HepG2 (cell line): ENCODE data around the gene SOX12. TPM values are rescaled to one million over a fixed set of nuclear protein-coding genes. Genes with fewer than 3 reads are reported as not detected.

Source experiments
- ARID2 ChIP-seq: sonication (generic); formaldehyde crosslinking; IDR thresholded peaks from 2 replicates; pipeline ENCODE4 v1.8.1; 2022; ENCODE audit warnings: mild to moderate bottlenecking, missing genetic modification reagents, borderline replicate concordance
- JARID2 ChIP-seq: sonication (generic); formaldehyde crosslinking; IDR thresholded peaks from 2 replicates; pipeline ENCODE4 v1.8.1; 2023; ENCODE audit warnings: missing genetic modification reagents, inconsistent platforms; ENCODE audit not compliant: insufficient replicate concordance
- MEIS1 ChIP-seq: sonication (generic); formaldehyde crosslinking; IDR thresholded peaks from 2 replicates; pipeline ENCODE4 v1.9.0; 2021; ENCODE audit warnings: mild to moderate bottlenecking, missing genetic modification reagents, moderate library complexity, borderline replicate concordance
- SIX4 ChIP-seq: sonication (generic); formaldehyde crosslinking; IDR thresholded peaks from 2 replicates; pipeline ENCODE4 v1.4.0; 2020; ENCODE audit warnings: missing genetic modification reagents
- U2AF2 ChIP-seq: fragments of 200-400 bp; formaldehyde crosslinking; IDR thresholded peaks from 2 replicates; pipeline ENCODE4 v1.6.1; 2017; ENCODE audit warnings: low read depth, mild to moderate bottlenecking, low read length
- ZC3H4 ChIP-seq: sonication (generic); formaldehyde crosslinking; IDR thresholded peaks from 2 replicates; pipeline ENCODE4 v1.4.0; 2020; ENCODE audit warnings: missing genetic modification reagents, borderline replicate concordance
- ZFP36 ChIP-seq: fragments of 150-350 bp; IDR thresholded peaks from 2 replicates; pipeline ENCODE4 v1.6.1; 2018; ENCODE audit warnings: borderline replicate concordance, low read length, low read depth; ENCODE audit not compliant: partially characterized antibody
- ZNF143 ChIP-seq: sonication (generic); formaldehyde crosslinking; IDR thresholded peaks from 2 replicates; pipeline ENCODE4 v1.4.0; 2020; ENCODE audit warnings: missing genetic modification reagents
- ZNF232 ChIP-seq: sonication (generic); formaldehyde crosslinking; IDR thresholded peaks from 2 replicates; pipeline ENCODE4 v1.4.0; 2020; ENCODE audit warnings: missing genetic modification reagents, borderline replicate concordance
- ZNF234 ChIP-seq: sonication (generic); formaldehyde crosslinking; conservative IDR thresholded peaks from 2 replicates; pipeline ENCODE4 v1.5.1; 2020; ENCODE audit warnings: mild to moderate bottlenecking, missing genetic modification reagents
- ZNF432 ChIP-seq: sonication (generic); formaldehyde crosslinking; IDR thresholded peaks from 2 replicates; pipeline ENCODE4 v1.5.0; 2020; ENCODE audit warnings: missing genetic modification reagents, mild to moderate bottlenecking, borderline replicate concordance
- ZNF562 ChIP-seq: sonication (generic); formaldehyde crosslinking; IDR thresholded peaks from 2 replicates; pipeline ENCODE4 v1.8.0; 2022; ENCODE audit warnings: missing genetic modification reagents, borderline replicate concordance
- ZNF563 ChIP-seq: sonication (generic); formaldehyde crosslinking; IDR thresholded peaks from 2 replicates; pipeline ENCODE4 v1.8.0; 2022; ENCODE audit warnings: mild to moderate bottlenecking, moderate library complexity, missing genetic modification reagents
- ZNF615 ChIP-seq: sonication (generic); formaldehyde crosslinking; IDR thresholded peaks from 2 replicates; pipeline ENCODE4 v1.5.0; 2020; ENCODE audit warnings: mild to moderate bottlenecking, missing genetic modification reagents, borderline replicate concordance
- ZNF720 ChIP-seq: sonication (generic); formaldehyde crosslinking; IDR thresholded peaks from 2 replicates; pipeline ENCODE4 v1.4.0; 2020; ENCODE audit warnings: missing genetic modification reagents
- ZNF747 ChIP-seq: sonication (generic); formaldehyde crosslinking; IDR thresholded peaks from 2 replicates; pipeline ENCODE4 v1.8.1; 2023; ENCODE audit warnings: missing genetic modification reagents, mild to moderate bottlenecking, borderline replicate concordance
- polyA plus RNA-seq, 8 experiments: library from polyadenylated mRNA; depleted of rRNA in 3 of 8; stranded (reverse) in 7 of 8; unstranded in 1 of 8; fragments of >200 nt; fragmentation: Illumina TruSeq in 4 of 8; extraction: Trizol in 4 of 8; gene quantifications; 2 replicates each; pipeline versions ENCODE4 v1.2.1 to v1.2.3, GENCODE V29; 2011 to 2016; ENCODE audit warnings: low read depth in 4 of 8, missing spikeins in 1 of 8, mixed read lengths in 1 of 8; ENCODE audit not compliant: insufficient read depth in 1 of 8
- total RNA-seq, 5 experiments: library from RNA; depleted of rRNA; stranded (reverse); fragments of >200 nt; fragmentation: Illumina TruSeq; extraction: Trizol; gene quantifications; 2 replicates each; pipeline ENCODE4 v1.2.3, GENCODE V29; 2016; ENCODE audit warnings: low read depth in 1 of 5
- TF ChIP-seq, protein P1 (sequence below): sonication (generic); formaldehyde crosslinking; IDR thresholded peaks from 2 replicates; pipeline ENCODE4 v1.5.0; 2020; ENCODE audit warnings: missing genetic modification reagents
- TF ChIP-seq, protein P2 (sequence below): sonication (generic); formaldehyde crosslinking; IDR thresholded peaks from 2 replicates; pipeline ENCODE4 v1.4.0; 2020; ENCODE audit warnings: missing genetic modification reagents
- TF ChIP-seq, protein P3 (sequence below): sonication (generic); formaldehyde crosslinking; IDR thresholded peaks from 2 replicates; pipeline ENCODE4 v1.5.0; 2020; ENCODE audit warnings: mild to moderate bottlenecking, low read depth, missing genetic modification reagents, borderline replicate concordance
- TF ChIP-seq, protein P4 (sequence below): sonication (generic); formaldehyde crosslinking; IDR thresholded peaks from 2 replicates; pipeline ENCODE4 v1.5.1; 2020; ENCODE audit warnings: mild to moderate bottlenecking, missing genetic modification reagents, borderline replicate concordance

The SOX12 gene
- total and polyA plus RNA-seq, 2 of the 13 experiments (the other 11 are each of a cell fraction or from before 2014, with no cell fraction given) = 10.0 to 18.7 TPM

DNA sequence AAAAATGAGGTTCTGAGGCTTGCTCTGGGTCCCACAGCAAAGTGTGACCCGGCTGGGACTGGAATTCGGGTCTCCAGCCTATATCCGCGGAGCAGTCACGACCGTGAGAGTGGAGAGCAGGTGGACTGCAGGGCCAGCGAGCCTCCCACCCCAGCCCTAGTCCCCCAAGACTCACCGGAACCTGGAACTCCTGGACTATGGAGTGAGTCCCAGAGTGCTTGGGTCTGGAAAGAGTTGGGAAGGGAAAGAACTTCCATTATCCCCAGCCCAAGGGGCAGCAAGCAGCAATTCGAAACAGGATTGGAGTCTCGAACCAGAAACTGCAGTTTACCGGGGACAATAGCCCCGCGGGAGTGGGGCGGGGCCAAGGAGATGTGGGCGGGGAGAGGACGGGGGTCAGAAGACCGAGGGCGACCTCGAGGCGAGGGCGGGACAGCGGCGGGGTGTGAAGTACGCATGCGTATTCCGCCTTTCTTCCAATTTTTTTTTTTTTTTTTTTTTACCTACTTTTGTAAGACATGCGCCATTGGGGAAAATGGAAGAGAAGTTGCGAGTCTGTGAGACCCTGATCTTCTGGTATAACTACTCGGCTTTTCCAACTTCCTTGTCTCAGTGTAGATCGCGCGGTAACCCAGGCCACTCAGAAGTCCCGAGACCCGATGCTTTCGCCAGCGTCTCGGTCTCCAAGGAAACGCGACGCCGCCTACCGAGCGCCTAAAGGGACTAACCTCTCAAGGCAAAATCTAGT is 35.1 kb upstream of the SOX12 start, which contains the start of gene C20orf96 (continued):
- TF ChIP-seq, protein P1, sequence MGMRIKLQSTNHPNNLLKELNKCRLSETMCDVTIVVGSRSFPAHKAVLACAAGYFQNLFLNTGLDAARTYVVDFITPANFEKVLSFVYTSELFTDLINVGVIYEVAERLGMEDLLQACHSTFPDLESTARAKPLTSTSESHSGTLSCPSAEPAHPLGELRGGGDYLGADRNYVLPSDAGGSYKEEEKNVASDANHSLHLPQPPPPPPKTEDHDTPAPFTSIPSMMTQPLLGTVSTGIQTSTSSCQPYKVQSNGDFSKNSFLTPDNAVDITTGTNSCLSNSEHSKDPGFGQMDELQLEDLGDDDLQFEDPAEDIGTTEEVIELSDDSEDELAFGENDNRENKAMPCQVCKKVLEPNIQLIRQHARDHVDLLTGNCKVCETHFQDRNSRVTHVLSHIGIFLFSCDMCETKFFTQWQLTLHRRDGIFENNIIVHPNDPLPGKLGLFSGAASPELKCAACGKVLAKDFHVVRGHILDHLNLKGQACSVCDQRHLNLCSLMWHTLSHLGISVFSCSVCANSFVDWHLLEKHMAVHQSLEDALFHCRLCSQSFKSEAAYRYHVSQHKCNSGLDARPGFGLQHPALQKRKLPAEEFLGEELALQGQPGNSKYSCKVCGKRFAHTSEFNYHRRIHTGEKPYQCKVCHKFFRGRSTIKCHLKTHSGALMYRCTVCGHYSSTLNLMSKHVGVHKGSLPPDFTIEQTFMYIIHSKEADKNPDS (CRISPR knock-in tag) = no peak
- TF ChIP-seq U2AF2 (0 out of 2 replicates have a peak, but pooled peaks have one; percentile 14), ZNF615 (CRISPR knock-in tag) (no peak), ZNF143 (no peak), SIX4 (no peak; the same call in 1 of the 2 replicates), ARID2 (0 out of 2 replicates have a peak, but pooled peaks have one; percentile 67), ZNF720 (CRISPR knock-in tag) (no peak), ZFP36 (no peak), ZNF747 (0 out of 2 replicates have a peak, but pooled peaks have one; percentile 35), ZNF232 (CRISPR knock-in tag) (no peak; the same call in 1 of the 2 replicates), ZNF432 (CRISPR knock-in tag) (no peak), ZNF234 (CRISPR knock-in tag) (no peak), MEIS1 (no peak), JARID2 (CRISPR knock-in tag) (no peak), ZNF562 (CRISPR knock-in tag) (no peak), ZNF563 (no peak), ZC3H4 (no peak)
- TF ChIP-seq, protein P2, sequence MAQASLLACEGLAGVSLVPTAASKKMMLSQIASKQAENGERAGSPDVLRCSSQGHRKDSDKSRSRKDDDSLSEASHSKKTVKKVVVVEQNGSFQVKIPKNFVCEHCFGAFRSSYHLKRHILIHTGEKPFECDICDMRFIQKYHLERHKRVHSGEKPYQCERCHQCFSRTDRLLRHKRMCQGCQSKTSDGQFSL (CRISPR knock-in tag) = no peak
- TF ChIP-seq, protein P3, sequence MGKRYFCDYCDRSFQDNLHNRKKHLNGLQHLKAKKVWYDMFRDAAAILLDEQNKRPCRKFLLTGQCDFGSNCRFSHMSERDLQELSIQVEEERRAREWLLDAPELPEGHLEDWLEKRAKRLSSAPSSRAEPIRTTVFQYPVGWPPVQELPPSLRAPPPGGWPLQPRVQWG = no peak
- TF ChIP-seq, protein P4, sequence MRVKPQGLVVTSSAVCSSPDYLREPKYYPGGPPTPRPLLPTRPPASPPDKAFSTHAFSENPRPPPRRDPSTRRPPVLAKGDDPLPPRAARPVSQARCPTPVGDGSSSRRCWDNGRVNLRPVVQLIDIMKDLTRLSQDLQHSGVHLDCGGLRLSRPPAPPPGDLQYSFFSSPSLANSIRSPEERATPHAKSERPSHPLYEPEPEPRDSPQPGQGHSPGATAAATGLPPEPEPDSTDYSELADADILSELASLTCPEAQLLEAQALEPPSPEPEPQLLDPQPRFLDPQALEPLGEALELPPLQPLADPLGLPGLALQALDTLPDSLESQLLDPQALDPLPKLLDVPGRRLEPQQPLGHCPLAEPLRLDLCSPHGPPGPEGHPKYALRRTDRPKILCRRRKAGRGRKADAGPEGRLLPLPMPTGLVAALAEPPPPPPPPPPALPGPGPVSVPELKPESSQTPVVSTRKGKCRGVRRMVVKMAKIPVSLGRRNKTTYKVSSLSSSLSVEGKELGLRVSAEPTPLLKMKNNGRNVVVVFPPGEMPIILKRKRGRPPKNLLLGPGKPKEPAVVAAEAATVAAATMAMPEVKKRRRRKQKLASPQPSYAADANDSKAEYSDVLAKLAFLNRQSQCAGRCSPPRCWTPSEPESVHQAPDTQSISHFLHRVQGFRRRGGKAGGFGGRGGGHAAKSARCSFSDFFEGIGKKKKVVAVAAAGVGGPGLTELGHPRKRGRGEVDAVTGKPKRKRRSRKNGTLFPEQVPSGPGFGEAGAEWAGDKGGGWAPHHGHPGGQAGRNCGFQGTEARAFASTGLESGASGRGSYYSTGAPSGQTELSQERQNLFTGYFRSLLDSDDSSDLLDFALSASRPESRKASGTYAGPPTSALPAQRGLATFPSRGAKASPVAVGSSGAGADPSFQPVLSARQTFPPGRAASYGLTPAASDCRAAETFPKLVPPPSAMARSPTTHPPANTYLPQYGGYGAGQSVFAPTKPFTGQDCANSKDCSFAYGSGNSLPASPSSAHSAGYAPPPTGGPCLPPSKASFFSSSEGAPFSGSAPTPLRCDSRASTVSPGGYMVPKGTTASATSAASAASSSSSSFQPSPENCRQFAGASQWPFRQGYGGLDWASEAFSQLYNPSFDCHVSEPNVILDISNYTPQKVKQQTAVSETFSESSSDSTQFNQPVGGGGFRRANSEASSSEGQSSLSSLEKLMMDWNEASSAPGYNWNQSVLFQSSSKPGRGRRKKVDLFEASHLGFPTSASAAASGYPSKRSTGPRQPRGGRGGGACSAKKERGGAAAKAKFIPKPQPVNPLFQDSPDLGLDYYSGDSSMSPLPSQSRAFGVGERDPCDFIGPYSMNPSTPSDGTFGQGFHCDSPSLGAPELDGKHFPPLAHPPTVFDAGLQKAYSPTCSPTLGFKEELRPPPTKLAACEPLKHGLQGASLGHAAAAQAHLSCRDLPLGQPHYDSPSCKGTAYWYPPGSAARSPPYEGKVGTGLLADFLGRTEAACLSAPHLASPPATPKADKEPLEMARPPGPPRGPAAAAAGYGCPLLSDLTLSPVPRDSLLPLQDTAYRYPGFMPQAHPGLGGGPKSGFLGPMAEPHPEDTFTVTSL (CRISPR knock-in tag) = no peak; the same call in 1 of the 2 replicates
